Vagina (tissue), 2 donors: ENCODE data around the gene PSKH1. TPM values are rescaled to one million over a fixed set of nuclear protein-coding genes. Genes with fewer than 3 reads are reported as not detected.

Experiments
- DNase-seq, 2 donors: peaks; one replicate each; pipeline ENCODE4 v3.0.0-alpha.2; 2017; ENCODE audit errors: extremely low spot score in 2 of 2
- H3K27ac ChIP-seq: fragments of 200-600 bp; sonication (generic); one replicate; pipeline ENCODE4 v1.5.1; 2019
- H3K27me3 ChIP-seq: fragments of 200-600 bp; sonication (generic); one replicate; pipeline ENCODE4 v1.5.1; 2019
- H3K36me3 ChIP-seq, 2 donors: fragments of 200-600 bp; sonication (generic); one replicate each; pipeline ENCODE4 v1.5.1; 2017 to 2019
- H3K4me1 ChIP-seq: fragments of 200-600 bp; sonication (generic); one replicate; pipeline ENCODE4 v1.5.1; 2019
- H3K4me3 ChIP-seq, 2 donors: fragments of 200-600 bp; sonication (generic); 1 replicate in 1 of 2; 2 replicates in 1 of 2; pipeline ENCODE4 v1.5.1; 2016 to 2019
- H3K9me3 ChIP-seq: fragments of 200-600 bp; sonication (generic); one replicate; pipeline ENCODE4 v1.5.1; 2019
- CTCF ChIP-seq, 3 experiments: fragments of 450-650 bp in 2 of 3; fragments of 200-600 bp in 1 of 3; sonication (generic) in 1 of 3; IDR thresholded peaks; one replicate each; pipeline ENCODE4 v1.5.1; 2017 to 2019; ENCODE audit warnings: antibody characterized with exemption in 3 of 3, mild to moderate bottlenecking in 2 of 3, moderate library complexity in 2 of 3
- POLR2A ChIP-seq, 2 donors: fragments of 450-650 bp; IDR thresholded peaks; one replicate each; pipeline ENCODE4 v1.6.1; 2017; ENCODE audit warnings: antibody characterized with exemption in 2 of 2, mild to moderate bottlenecking in 2 of 2, moderate library complexity in 2 of 2
- POLR2AphosphoS5 ChIP-seq, 2 donors: sonication (generic); formaldehyde crosslinking; IDR thresholded peaks; one replicate each; pipeline ENCODE4 v1.9.0; 2017; ENCODE audit warnings: antibody characterized with exemption in 2 of 2, mild to moderate bottlenecking in 2 of 2, low read depth in 1 of 2; ENCODE audit not compliant: insufficient read depth in 1 of 2
- intact Hi-C: fragments of 100-400 bp; cut with DNase I; formaldehyde crosslinking; loops from one replicate; pipeline ENCODE4 v1.15.1; 2023
- total RNA-seq: library from RNA; depleted of rRNA; stranded (reverse); fragments of >200 nt; gene quantifications from one replicate; pipeline ENCODE4 v1.2.3, GENCODE V29; 2016

Gene PSKH1
- 17.4 TPM for total RNA-seq

GRCh38 chr16:67892899-67893742, at the start of gene PSKH1:
Gene PSKH1 (plus strand): TSS chr16:67893254. CDS start chr16:67908750, 15,496 bp downstream.
- Histone ChIP-seq H3K27me3 (no peaks in the 10 kb centered on the region), H3K9me3 (no peaks in the 10 kb centered on the region), H3K4me3 (peak within 1 kb of the TSS; percentile 77 to 93), H3K4me1 (peaks cover 53% of the 10 kb centered on the region), H3K27ac (peak within 1 kb of the TSS; percentile 91), H3K36me3 (no peaks in the 10 kb centered on the region)
- TF ChIP-seq POLR2A (IDR thresholded peaks at IDR 0.05) (peak in 1 of 2 donors; percentile 81), POLR2AphosphoS5 (IDR thresholded peaks at IDR 0.05; ENCODE audit: insufficient read depth in 1 of 2, low read depth in 1 of 2) (peak; percentile 58 to 71), CTCF (IDR thresholded peaks at IDR 0.05) (no peak)
- peak in 1 of 2 donors; percentile 93 for DNase-seq
- intact Hi-C loops, result loop anchor here (5.0 kb wide), 1 partner anchor 44 kb away; the partner anchor contains the start of gene PSMB10

- no peak for DNase-seq
- H3K4me1 ChIP-seq, result peaks cover 54% of the 10 kb centered on the region
Measured at GRCh38 chr16:67843343-67843765, 49.7 kb upstream of the PSKH1 start.

GRCh38 chr16:67844497-67844896, 48.6 kb upstream of the PSKH1 start:
- TF ChIP-seq POLR2A (IDR thresholded peaks at IDR 0.05), result no peak
- TF ChIP-seq CTCF (IDR thresholded peaks at IDR 0.05), result no peak
- no peak for TF ChIP-seq POLR2AphosphoS5 (IDR thresholded peaks at IDR 0.05; ENCODE audit: insufficient read depth in 1 of 2, low read depth in 1 of 2)
- DNase-seq, result no peak
- no peaks in the 10 kb centered on the region for H3K27me3 ChIP-seq
- intact Hi-C loops, result no loop called here
- peak overlapping the region; percentile 100 for H3K27ac ChIP-seq
- H3K36me3 ChIP-seq, result no peaks in the 10 kb centered on the region
- H3K4me1 ChIP-seq, result peaks cover 66% of the 10 kb centered on the region
- no peaks in the 10 kb centered on the region for H3K9me3 ChIP-seq
- H3K4me3 ChIP-seq, result peak overlapping the region; percentile 16 to 64

More at GRCh38 chr16:67843343-67843765, 49.7 kb upstream of the PSKH1 start:
- no peaks in the 10 kb centered on the region for H3K36me3 ChIP-seq
- H3K4me3 ChIP-seq, result peak overlapping the region; percentile 64 to 72
- H3K9me3 ChIP-seq, result no peaks in the 10 kb centered on the region
- no peaks in the 10 kb centered on the region for H3K27me3 ChIP-seq
- intact Hi-C loops, result no loop called here
- TF ChIP-seq POLR2A (IDR thresholded peaks at IDR 0.05) (no peak), POLR2AphosphoS5 (IDR thresholded peaks at IDR 0.05; ENCODE audit: insufficient read depth in 1 of 2, low read depth in 1 of 2) (no peak), CTCF (IDR thresholded peaks at IDR 0.05) (no peak)
- peak overlapping the region; percentile 100 for H3K27ac ChIP-seq

GRCh38 chr16:67845291-67846062, 47.6 kb upstream of the PSKH1 start:
- H3K36me3 ChIP-seq, result no peaks in the 10 kb centered on the region
- H3K27ac ChIP-seq, result peak overlapping the region; percentile 100
- DNase-seq, result no peak
- peak overlapping the region; percentile 79 to 98 for H3K4me3 ChIP-seq
- no peaks in the 10 kb centered on the region for H3K27me3 ChIP-seq
- no peaks in the 10 kb centered on the region for H3K9me3 ChIP-seq
- peaks cover 67% of the 10 kb centered on the region for H3K4me1 ChIP-seq
- TF ChIP-seq CTCF (IDR thresholded peaks at IDR 0.05), result no peak
- no peak for TF ChIP-seq POLR2A (IDR thresholded peaks at IDR 0.05)
- no peak for TF ChIP-seq POLR2AphosphoS5 (IDR thresholded peaks at IDR 0.05; ENCODE audit: insufficient read depth in 1 of 2, low read depth in 1 of 2)
- intact Hi-C loops, result no loop called here
